Fibroblast of skin of right quadriceps (primary cell): ENCODE results near the gene CWH43.
A peak's percentile ranks its signal among the peaks of the same experiment; 100 is the strongest.
"Not testable (repeated sequence)": the region's sequence is repeated elsewhere in the genome, so short reads cannot be mapped to it uniquely, and the experiment has no call there.

Source experiments
- DNase-seq: peaks from one replicate; pipeline ENCODE4 v3.0.0-alpha.2; 2013

CWH43 gene

GRCh38 chr4:49098034-49098759 is 112.1 kb downstream of the CWH43 start:
- not testable (repeated sequence) for DNase-seq

- peak; percentile 34 for DNase-seq
These were observed 113.9 kb downstream of the CWH43 start for GRCh38 chr4:49099831-49100444.

DNA sequence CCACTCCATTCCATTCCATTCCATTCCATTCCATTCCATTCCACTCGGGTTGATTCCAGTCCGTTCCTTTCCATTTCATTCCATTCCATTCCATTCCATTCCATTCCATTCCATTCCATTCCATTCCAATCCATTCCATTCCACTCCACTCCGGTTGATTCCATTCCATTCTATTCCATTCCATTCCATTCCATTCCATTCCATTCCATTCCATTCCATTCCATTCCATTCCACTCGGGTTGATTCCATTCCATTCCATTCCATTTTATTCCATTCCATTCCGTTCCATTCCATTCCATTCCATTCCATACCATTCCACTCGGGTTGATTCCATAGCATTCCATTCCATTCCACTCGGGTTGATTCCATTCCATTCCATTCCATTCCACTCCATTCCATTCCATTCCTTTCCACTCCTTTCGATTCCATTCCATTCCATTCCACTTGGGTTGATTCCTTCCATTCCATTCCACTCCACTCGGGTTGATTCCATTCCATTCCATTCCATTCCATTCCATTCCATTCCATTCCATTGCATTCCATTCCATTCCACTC is 116.3 kb downstream of the CWH43 start:
- DNase-seq: not testable (repeated sequence)

DNA sequence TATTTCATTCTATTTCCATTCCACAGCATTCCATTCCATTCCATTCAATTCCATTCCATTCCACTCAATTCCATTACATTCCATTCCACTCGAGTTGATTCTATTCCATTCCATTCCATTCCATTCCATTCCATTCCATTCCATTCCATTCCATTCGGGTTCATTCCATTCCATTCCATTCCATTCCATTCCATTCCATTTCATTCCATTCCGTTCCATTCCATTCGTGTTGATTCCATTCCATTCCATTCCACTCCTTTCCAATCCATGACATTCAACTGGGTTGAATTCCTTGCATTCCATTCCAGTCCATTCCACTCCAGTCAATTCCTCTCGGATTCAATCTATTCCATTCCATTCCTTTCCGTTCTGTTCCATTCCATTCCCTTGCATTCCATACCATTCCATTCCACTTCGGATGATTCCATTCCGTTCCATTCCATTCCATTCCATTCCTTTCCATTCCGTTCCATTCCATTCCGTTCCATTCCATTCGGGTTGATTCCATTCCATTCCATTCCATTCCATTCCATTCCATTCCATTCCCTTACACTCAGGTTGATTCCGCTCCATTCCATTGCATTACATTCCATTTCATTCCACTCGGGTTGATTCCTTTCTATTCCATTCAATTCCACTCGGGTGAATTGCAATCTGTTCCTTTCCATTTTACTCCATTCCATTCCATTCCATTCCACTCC is 117.5 kb downstream of the CWH43 start:
- DNase-seq: not testable (repeated sequence)

DNA sequence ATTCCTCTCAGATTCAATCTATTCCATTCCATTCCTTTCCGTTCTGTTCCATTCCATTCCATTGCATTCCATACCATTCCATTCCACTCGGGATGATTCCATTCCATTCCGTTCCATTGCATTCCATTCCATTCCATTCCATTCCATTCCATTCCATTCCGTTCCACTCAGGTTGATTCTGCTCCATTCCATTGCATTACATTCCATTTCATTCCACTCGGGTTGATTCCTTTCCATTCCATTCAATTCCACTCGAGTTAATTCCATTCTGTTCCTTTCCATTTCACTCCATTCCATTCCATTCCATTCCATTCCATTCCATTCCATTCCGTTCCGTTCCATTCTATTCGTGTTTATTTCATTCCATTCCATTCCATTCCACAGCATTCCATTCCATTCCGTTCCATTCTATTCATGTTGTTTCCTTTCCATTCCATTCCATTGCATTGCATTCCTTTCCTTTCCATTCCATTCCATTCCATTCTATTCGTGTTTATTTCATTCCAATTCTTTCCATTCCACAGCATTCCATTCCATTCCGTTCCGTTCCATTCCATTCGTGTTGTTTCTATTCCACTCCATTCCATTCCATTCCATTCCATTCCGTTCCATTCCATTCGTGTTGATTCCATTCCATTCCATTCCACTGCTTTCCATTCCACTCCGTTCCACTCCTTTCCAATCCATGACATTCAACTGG is 118.3 kb downstream of the CWH43 start:
- peak; percentile 21 for DNase-seq

GRCh38 chr4:49105248-49105904 is 119.3 kb downstream of the CWH43 start:
- DNase-seq: peak; percentile 21

DNA sequence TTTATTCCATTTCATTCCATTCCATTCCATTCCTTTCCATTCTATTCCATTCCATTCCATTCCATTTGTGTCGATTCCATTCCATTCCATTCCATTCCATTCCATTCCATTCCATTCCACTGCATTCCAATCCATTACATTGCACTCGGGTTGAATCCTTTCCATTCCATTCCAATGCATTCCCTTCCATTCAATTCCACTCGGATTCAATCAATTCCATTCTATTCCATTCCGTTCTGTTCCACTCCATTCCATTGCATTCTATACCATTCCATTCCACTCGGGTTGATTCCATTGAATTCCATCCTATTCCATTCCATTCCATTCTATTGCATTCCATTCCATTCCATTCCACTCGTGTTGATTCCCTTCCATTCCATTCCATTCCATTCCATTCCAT is 121.2 kb downstream of the CWH43 start:
- DNase-seq: peak; percentile 57

- not testable (repeated sequence) for DNase-seq
These were observed 122.3 kb downstream of the CWH43 start for GRCh38 chr4:49108183-49108978.

GRCh38 chr4:49109567-49110166 is 123.6 kb downstream of the CWH43 start:
- not testable (repeated sequence) for DNase-seq

DNA sequence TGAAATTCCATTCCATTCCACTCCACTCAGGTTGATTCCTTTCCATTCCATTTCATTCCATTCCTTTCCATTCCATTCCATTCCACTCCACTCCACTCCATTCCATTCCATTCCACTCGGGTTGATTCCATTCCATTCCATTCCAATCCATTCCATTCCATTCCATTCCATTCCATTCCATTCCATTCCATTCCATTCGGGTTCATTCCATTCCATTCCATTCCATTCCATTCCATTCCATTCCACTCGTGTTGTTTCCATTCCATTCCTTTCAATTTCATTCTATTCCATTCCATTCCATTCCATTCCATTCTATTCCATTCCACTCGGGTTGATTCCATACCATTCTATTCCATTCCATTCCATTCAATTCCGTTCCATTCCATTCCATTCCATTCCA is 124.5 kb downstream of the CWH43 start:
- DNase-seq: not testable (repeated sequence)
